DND-41 (cell line): ENCODE measurements around the gene SPATA31A6.
"Not testable (repeated sequence)": the region's sequence is repeated elsewhere in the genome, so short reads cannot be mapped to it uniquely, and the experiment has no call there.

Experiments used
- ATAC-seq: fragments of 200-7000 bp; cut with Tn5 transposase; 3 replicates; pipeline ENCODE4 v1.9.1; 2021; ENCODE audit warnings: low read depth; ENCODE audit not compliant: insufficient read depth
- DNase-seq: peaks from one replicate; pipeline ENCODE4 v3.0.0-alpha.2; 2020
- H2AFZ ChIP-seq: 2 replicates; pipeline ENCODE4 v1.6.0; 2012; ENCODE audit warnings: low read depth, low read length
- H3K27ac ChIP-seq: 2 replicates; pipeline ENCODE4 v1.5.1; 2012; ENCODE audit warnings: low read length, inconsistent platforms
- H3K27me3 ChIP-seq: fragments of 200-600 bp; sonication (generic); 2 replicates; pipeline ENCODE4 v1.6.0; 2012; ENCODE audit warnings: low read length, mild to moderate bottlenecking, inconsistent platforms; ENCODE audit not compliant: insufficient read depth, poor library complexity
- H3K36me3 ChIP-seq: 2 replicates; pipeline ENCODE4 v1.5.1; 2012; ENCODE audit warnings: low read length, inconsistent platforms; ENCODE audit not compliant: insufficient read depth
- H3K4me1 ChIP-seq: 2 replicates; pipeline ENCODE4 v1.5.1; 2012; ENCODE audit warnings: mild to moderate bottlenecking, low read length; ENCODE audit not compliant: insufficient read depth
- H3K4me2 ChIP-seq: 2 replicates; pipeline ENCODE4 v1.6.0; 2012; ENCODE audit warnings: mild to moderate bottlenecking, moderate library complexity, low read length, inconsistent platforms; ENCODE audit not compliant: insufficient read depth
- H3K4me3 ChIP-seq, 2 experiments: fragments of 200-600 bp in 1 of 2; shearing (Covaris generic) in 1 of 2; 2 replicates each; pipeline ENCODE4 v1.5.1; 2012 to 2016; ENCODE audit warnings: inconsistent platforms in 2 of 2, low read length in 2 of 2, mild to moderate bottlenecking in 2 of 2, low read depth in 1 of 2, moderate library complexity in 1 of 2
- H3K79me2 ChIP-seq: 2 replicates; pipeline ENCODE4 v1.6.0; 2012; ENCODE audit warnings: low read length, inconsistent platforms; ENCODE audit not compliant: insufficient read depth
- H3K9ac ChIP-seq: 2 replicates; pipeline ENCODE4 v1.6.0; 2012; ENCODE audit warnings: low read depth, mild to moderate bottlenecking, inconsistent platforms, low read length, moderate library complexity
- H3K9me3 ChIP-seq: 2 replicates; pipeline ENCODE4 v1.5.1; 2012; ENCODE audit warnings: low read length, moderate library complexity, mild to moderate bottlenecking, inconsistent platforms; ENCODE audit not compliant: insufficient read depth, severe bottlenecking
- H4K20me1 ChIP-seq: 2 replicates; pipeline ENCODE4 v1.6.0; 2012; ENCODE audit warnings: low read length; ENCODE audit not compliant: insufficient read depth

SPATA31A6 gene

GRCh38 chr9:42237381-42237780 is 53.9 kb downstream of the SPATA31A6 start:
- not testable (repeated sequence) for ATAC-seq, DNase-seq, H3K9me3 ChIP-seq

GRCh38 chr9:42238862-42239261 is 55.4 kb downstream of the SPATA31A6 start:
- not testable (repeated sequence) for H3K4me2 ChIP-seq, H3K9ac ChIP-seq, H3K79me2 ChIP-seq, H3K9me3 ChIP-seq, H3K4me1 ChIP-seq, H3K4me3 ChIP-seq, DNase-seq, ATAC-seq, H2AFZ ChIP-seq, H4K20me1 ChIP-seq, H3K27ac ChIP-seq, H3K27me3 ChIP-seq, H3K36me3 ChIP-seq

More at GRCh38 chr9:42237381-42237780, 53.9 kb downstream of the SPATA31A6 start:
- H3K9ac ChIP-seq, H3K4me3 ChIP-seq, H3K27me3 ChIP-seq, H3K4me2 ChIP-seq, H3K27ac ChIP-seq, H3K36me3 ChIP-seq, H3K4me1 ChIP-seq, H2AFZ ChIP-seq, H4K20me1 ChIP-seq, H3K79me2 ChIP-seq: not testable (repeated sequence)
